ENCODE results near the gene SH3D19.
"Not testable (repeated sequence)": the region's sequence is repeated elsewhere in the genome, so short reads cannot be mapped to it uniquely, and the experiment has no call there.

SH3D19 gene

GRCh38 chr4:151287409-151287808, 38.0 kb downstream of the SH3D19 start:
- H3K9me3 ChIP-seq (ENCODE audit: control insufficient read depth in 1 of 2, low read length in 2 of 2) = no peaks in the 10 kb centered on the region
- H3K4me1 ChIP-seq (ENCODE audit: control insufficient read depth in 1 of 2, insufficient read depth in 2 of 2, low read length in 2 of 2) = no peaks in the 10 kb centered on the region
- no peaks in the 10 kb centered on the region for H3K27me3 ChIP-seq (ENCODE audit: control insufficient read depth in 1 of 2, insufficient read depth in 2 of 2, low read length in 2 of 2)
- no peak overlapping the region for H3K27ac ChIP-seq (ENCODE audit: low read depth, low read length)
- no peak overlapping the region for H3K9ac ChIP-seq (ENCODE audit: low read depth in 1 of 2, low read length in 2 of 2)
- no peak overlapping the region for H3K4me3 ChIP-seq (ENCODE audit: low read depth in 1 of 2, low read length in 2 of 2)
- peaks cover 0 to 4% of the 10 kb centered on the region in 2 donors for H3K36me3 ChIP-seq (ENCODE audit: control insufficient read depth in 1 of 2, insufficient read depth in 2 of 2, low read length in 2 of 2)

- Histone ChIP-seq H3K27ac (ENCODE audit: low read depth, low read length) (no peak overlapping the region), H3K9me3 (ENCODE audit: control insufficient read depth in 1 of 2, low read length in 2 of 2) (no peaks in the 10 kb centered on the region), H3K4me1 (ENCODE audit: control insufficient read depth in 1 of 2, insufficient read depth in 2 of 2, low read length in 2 of 2) (peaks cover 0 to 7% of the 10 kb centered on the region in 2 donors), H3K27me3 (ENCODE audit: control insufficient read depth in 1 of 2, insufficient read depth in 2 of 2, low read length in 2 of 2) (no peaks in the 10 kb centered on the region), H3K9ac (ENCODE audit: low read depth in 1 of 2, low read length in 2 of 2) (no peak overlapping the region), H3K4me3 (ENCODE audit: low read depth in 1 of 2, low read length in 2 of 2) (no peak overlapping the region), H3K36me3 (ENCODE audit: control insufficient read depth in 1 of 2, insufficient read depth in 2 of 2, low read length in 2 of 2) (no peaks in the 10 kb centered on the region)
Observed at GRCh38 chr4:151284534-151285245, 40.7 kb downstream of the SH3D19 start.

GRCh38 chr4:151276787-151277562, 48.4 kb downstream of the SH3D19 start, which contains the start of gene PRSS48:
Gene PRSS48 (plus strand): TSS chr4:151277161. CDS start chr4:151277173, 12 bp downstream.
- Histone ChIP-seq H3K36me3 (ENCODE audit: control insufficient read depth in 1 of 2, insufficient read depth in 2 of 2, low read length in 2 of 2) (no peaks in the 10 kb centered on the region), H3K27me3 (ENCODE audit: control insufficient read depth in 1 of 2, insufficient read depth in 2 of 2, low read length in 2 of 2) (no peaks in the 10 kb centered on the region), H3K9ac (ENCODE audit: low read depth in 1 of 2, low read length in 2 of 2) (no peak within 1 kb of the TSS), H3K4me1 (ENCODE audit: control insufficient read depth in 1 of 2, insufficient read depth in 2 of 2, low read length in 2 of 2) (peaks cover 4 to 18% of the 10 kb centered on the region in 2 donors), H3K4me3 (ENCODE audit: low read depth in 1 of 2, low read length in 2 of 2) (no peak within 1 kb of the TSS), H3K9me3 (ENCODE audit: control insufficient read depth in 1 of 2, low read length in 2 of 2) (no peaks in the 10 kb centered on the region), H3K27ac (ENCODE audit: low read depth, low read length) (no peak within 1 kb of the TSS)

- H3K36me3 ChIP-seq (ENCODE audit: control insufficient read depth in 1 of 2, insufficient read depth in 2 of 2, low read length in 2 of 2); H3K9ac ChIP-seq (ENCODE audit: low read depth in 1 of 2, low read length in 2 of 2); H3K4me3 ChIP-seq (ENCODE audit: low read depth in 1 of 2, low read length in 2 of 2); H3K27ac ChIP-seq (ENCODE audit: low read depth, low read length); H3K27me3 ChIP-seq (ENCODE audit: control insufficient read depth in 1 of 2, insufficient read depth in 2 of 2, low read length in 2 of 2); H3K9me3 ChIP-seq (ENCODE audit: control insufficient read depth in 1 of 2, low read length in 2 of 2): not testable (repeated sequence)
- H3K4me1 ChIP-seq (ENCODE audit: control insufficient read depth in 1 of 2, insufficient read depth in 2 of 2, low read length in 2 of 2) = peaks cover 4 to 18% of the 10 kb centered on the region in 2 donors
Observed at GRCh38 chr4:151268905-151269304, 56.5 kb downstream of the SH3D19 start.

- Histone ChIP-seq H3K9me3 (ENCODE audit: control insufficient read depth in 1 of 2, low read length in 2 of 2) (no peaks in the 10 kb centered on the region), H3K27ac (ENCODE audit: low read depth, low read length) (no peak overlapping the region), H3K36me3 (ENCODE audit: control insufficient read depth in 1 of 2, insufficient read depth in 2 of 2, low read length in 2 of 2) (no peaks in the 10 kb centered on the region), H3K27me3 (ENCODE audit: control insufficient read depth in 1 of 2, insufficient read depth in 2 of 2, low read length in 2 of 2) (no peaks in the 10 kb centered on the region), H3K4me1 (ENCODE audit: control insufficient read depth in 1 of 2, insufficient read depth in 2 of 2, low read length in 2 of 2) (peaks cover 4 to 16% of the 10 kb centered on the region in 2 donors), H3K4me3 (ENCODE audit: low read depth in 1 of 2, low read length in 2 of 2) (no peak overlapping the region), H3K9ac (ENCODE audit: low read depth in 1 of 2, low read length in 2 of 2) (no peak overlapping the region)
Observed at GRCh38 chr4:151267822-151268535, 57.4 kb downstream of the SH3D19 start.

GRCh38 chr4:151267104-151267503, 58.3 kb downstream of the SH3D19 start:
- Histone ChIP-seq H3K36me3 (ENCODE audit: control insufficient read depth in 1 of 2, insufficient read depth in 2 of 2, low read length in 2 of 2) (no peaks in the 10 kb centered on the region), H3K9ac (ENCODE audit: low read depth in 1 of 2, low read length in 2 of 2) (no peak overlapping the region), H3K27me3 (ENCODE audit: control insufficient read depth in 1 of 2, insufficient read depth in 2 of 2, low read length in 2 of 2) (no peaks in the 10 kb centered on the region), H3K4me3 (ENCODE audit: low read depth in 1 of 2, low read length in 2 of 2) (no peak overlapping the region), H3K9me3 (ENCODE audit: control insufficient read depth in 1 of 2, low read length in 2 of 2) (no peaks in the 10 kb centered on the region), H3K4me1 (ENCODE audit: control insufficient read depth in 1 of 2, insufficient read depth in 2 of 2, low read length in 2 of 2) (peaks cover 4 to 8% of the 10 kb centered on the region in 2 donors), H3K27ac (ENCODE audit: low read depth, low read length) (no peak overlapping the region)

GRCh38 chr4:151266497-151266896, 58.9 kb downstream of the SH3D19 start:
- Histone ChIP-seq H3K27me3 (ENCODE audit: control insufficient read depth in 1 of 2, insufficient read depth in 2 of 2, low read length in 2 of 2) (no peaks in the 10 kb centered on the region), H3K27ac (ENCODE audit: low read depth, low read length) (no peak overlapping the region), H3K9me3 (ENCODE audit: control insufficient read depth in 1 of 2, low read length in 2 of 2) (no peaks in the 10 kb centered on the region), H3K36me3 (ENCODE audit: control insufficient read depth in 1 of 2, insufficient read depth in 2 of 2, low read length in 2 of 2) (no peaks in the 10 kb centered on the region), H3K4me1 (ENCODE audit: control insufficient read depth in 1 of 2, insufficient read depth in 2 of 2, low read length in 2 of 2) (peaks cover 4 to 7% of the 10 kb centered on the region in 2 donors), H3K9ac (ENCODE audit: low read depth in 1 of 2, low read length in 2 of 2) (no peak overlapping the region), H3K4me3 (ENCODE audit: low read depth in 1 of 2, low read length in 2 of 2) (no peak overlapping the region)

- no peak overlapping the region for H3K9ac ChIP-seq (ENCODE audit: low read depth in 1 of 2, low read length in 2 of 2)
- H3K27me3 ChIP-seq (ENCODE audit: control insufficient read depth in 1 of 2, insufficient read depth in 2 of 2, low read length in 2 of 2) = no peaks in the 10 kb centered on the region
- no peaks in the 10 kb centered on the region for H3K9me3 ChIP-seq (ENCODE audit: control insufficient read depth in 1 of 2, low read length in 2 of 2)
- H3K4me3 ChIP-seq (ENCODE audit: low read depth in 1 of 2, low read length in 2 of 2) = no peak overlapping the region
- H3K27ac ChIP-seq (ENCODE audit: low read depth, low read length) = no peak overlapping the region
- peaks cover 4 to 7% of the 10 kb centered on the region in 2 donors for H3K4me1 ChIP-seq (ENCODE audit: control insufficient read depth in 1 of 2, insufficient read depth in 2 of 2, low read length in 2 of 2)
- H3K36me3 ChIP-seq (ENCODE audit: control insufficient read depth in 1 of 2, insufficient read depth in 2 of 2, low read length in 2 of 2) = peaks cover 0 to 4% of the 10 kb centered on the region in 2 donors
Observed at GRCh38 chr4:151263455-151263854, 62.0 kb downstream of the SH3D19 start.

- peaks cover 0 to 4% of the 10 kb centered on the region in 2 donors for H3K36me3 ChIP-seq (ENCODE audit: control insufficient read depth in 1 of 2, insufficient read depth in 2 of 2, low read length in 2 of 2)
Observed at GRCh38 chr4:151260526-151260925, 64.9 kb downstream of the SH3D19 start.

GRCh38 chr4:151259752-151260151, 65.7 kb downstream of the SH3D19 start:
- Histone ChIP-seq H3K4me3 (ENCODE audit: low read depth in 1 of 2, low read length in 2 of 2) (no peak overlapping the region), H3K4me1 (ENCODE audit: control insufficient read depth in 1 of 2, insufficient read depth in 2 of 2, low read length in 2 of 2) (no peaks in the 10 kb centered on the region)

More at GRCh38 chr4:151260526-151260925, 64.9 kb downstream of the SH3D19 start:
- Histone ChIP-seq H3K9me3 (ENCODE audit: control insufficient read depth in 1 of 2, low read length in 2 of 2) (no peaks in the 10 kb centered on the region), H3K27me3 (ENCODE audit: control insufficient read depth in 1 of 2, insufficient read depth in 2 of 2, low read length in 2 of 2) (no peaks in the 10 kb centered on the region), H3K4me3 (ENCODE audit: low read depth in 1 of 2, low read length in 2 of 2) (no peak overlapping the region), H3K9ac (ENCODE audit: low read depth in 1 of 2, low read length in 2 of 2) (no peak overlapping the region), H3K4me1 (ENCODE audit: control insufficient read depth in 1 of 2, insufficient read depth in 2 of 2, low read length in 2 of 2) (no peaks in the 10 kb centered on the region), H3K27ac (ENCODE audit: low read depth, low read length) (no peak overlapping the region)

More at GRCh38 chr4:151259752-151260151, 65.7 kb downstream of the SH3D19 start:
- Histone ChIP-seq H3K36me3 (ENCODE audit: control insufficient read depth in 1 of 2, insufficient read depth in 2 of 2, low read length in 2 of 2) (peaks cover 0 to 4% of the 10 kb centered on the region in 2 donors), H3K27ac (ENCODE audit: low read depth, low read length) (no peak overlapping the region), H3K27me3 (ENCODE audit: control insufficient read depth in 1 of 2, insufficient read depth in 2 of 2, low read length in 2 of 2) (no peaks in the 10 kb centered on the region), H3K9ac (ENCODE audit: low read depth in 1 of 2, low read length in 2 of 2) (no peak overlapping the region), H3K9me3 (ENCODE audit: control insufficient read depth in 1 of 2, low read length in 2 of 2) (no peaks in the 10 kb centered on the region)
